Measurements from ENCODE around the gene LDAH.
A peak's percentile ranks its signal among the peaks of the same experiment; 100 is the strongest.

Gene LDAH

GRCh38 chr2:20755132-20755800, 67.6 kb downstream of the LDAH start:
- H3K27me3 Mint-ChIP-seq: no peaks in the 10 kb centered on the region
- H3K4me1 Mint-ChIP-seq (ENCODE audit: low read depth): peaks cover 16% of the 10 kb centered on the region
- no peak overlapping the region for H3K4me3 Mint-ChIP-seq
- no peak overlapping the region for H3K27ac Mint-ChIP-seq
- H3K36me3 Mint-ChIP-seq (ENCODE audit: low read depth): peaks cover 60% of the 10 kb centered on the region
- no peaks in the 10 kb centered on the region for H3K9me3 Mint-ChIP-seq

GRCh38 chr2:20752293-20752692, 70.6 kb downstream of the LDAH start:
- H3K4me1 Mint-ChIP-seq (ENCODE audit: low read depth): no peaks in the 10 kb centered on the region
- no peaks in the 10 kb centered on the region for H3K9me3 Mint-ChIP-seq
- H3K36me3 Mint-ChIP-seq (ENCODE audit: low read depth): peaks cover 53% of the 10 kb centered on the region
- H3K4me3 Mint-ChIP-seq: no peak overlapping the region
- no peaks in the 10 kb centered on the region for H3K27me3 Mint-ChIP-seq
- no peak overlapping the region for H3K27ac Mint-ChIP-seq

- peaks cover 56% of the 10 kb centered on the region for H3K36me3 Mint-ChIP-seq (ENCODE audit: low read depth)
- no peak overlapping the region for H3K4me3 Mint-ChIP-seq
- no peaks in the 10 kb centered on the region for H3K27me3 Mint-ChIP-seq
- no peak overlapping the region for H3K27ac Mint-ChIP-seq
- no peaks in the 10 kb centered on the region for H3K9me3 Mint-ChIP-seq
- no peaks in the 10 kb centered on the region for H3K4me1 Mint-ChIP-seq (ENCODE audit: low read depth)
Measured at GRCh38 chr2:20747317-20747716, 75.6 kb downstream of the LDAH start.

- Mint-ChIP-seq H3K36me3 (ENCODE audit: low read depth) (peaks cover 55% of the 10 kb centered on the region), H3K4me1 (ENCODE audit: low read depth) (no peaks in the 10 kb centered on the region), H3K27ac (no peak overlapping the region), H3K27me3 (no peaks in the 10 kb centered on the region), H3K9me3 (no peaks in the 10 kb centered on the region), H3K4me3 (no peak overlapping the region)
Measured at GRCh38 chr2:20745924-20746555, 76.9 kb downstream of the LDAH start.

DNA sequence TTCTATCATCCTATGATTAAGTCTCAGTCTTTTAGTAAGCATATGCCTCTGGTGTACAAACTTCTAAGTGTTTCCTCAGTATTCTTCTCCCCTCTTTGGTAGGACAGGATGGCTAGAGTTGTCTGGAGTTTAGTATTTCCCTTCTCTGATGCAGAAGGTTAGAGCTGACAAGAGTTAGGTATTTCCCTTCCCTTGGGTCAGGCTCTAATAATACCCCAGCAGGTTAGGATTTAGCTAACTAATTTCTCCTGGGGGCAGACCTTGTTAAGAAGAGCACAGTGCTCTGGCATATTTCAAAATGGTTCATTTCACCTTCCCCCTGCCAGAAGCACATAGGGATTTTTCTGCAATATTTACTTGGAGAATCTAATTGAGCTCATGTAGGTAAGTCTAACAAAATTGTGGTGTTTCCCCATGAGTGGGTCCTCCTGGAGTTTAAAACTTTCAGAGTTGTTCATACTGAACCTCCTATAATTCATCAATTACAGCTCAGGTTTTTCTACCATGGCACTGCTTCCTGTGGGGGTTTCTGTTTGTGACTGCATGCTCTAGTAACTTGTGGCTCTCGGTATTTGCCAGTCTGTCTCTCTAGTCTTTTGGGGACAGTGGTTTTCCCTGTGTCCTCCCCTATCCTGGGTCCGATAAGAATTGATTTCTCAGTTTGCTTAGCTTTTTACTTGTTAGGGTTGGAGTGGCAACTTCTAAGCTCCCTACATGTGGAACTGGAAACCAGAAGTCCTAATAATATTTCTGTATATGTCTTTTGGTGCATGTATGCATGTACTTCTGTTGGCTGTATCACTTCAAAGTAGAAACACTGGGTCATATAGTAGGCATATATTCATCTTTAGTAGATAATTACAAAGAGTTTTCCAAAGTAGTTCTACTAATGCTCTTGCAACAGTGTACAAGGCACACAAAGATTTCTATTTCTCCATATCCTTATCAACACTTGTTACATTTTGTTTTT, 78.2 kb downstream of the LDAH start:
- H3K36me3 Mint-ChIP-seq (ENCODE audit: low read depth): peaks cover 55% of the 10 kb centered on the region
- no peaks in the 10 kb centered on the region for H3K4me1 Mint-ChIP-seq (ENCODE audit: low read depth)
- no peaks in the 10 kb centered on the region for H3K9me3 Mint-ChIP-seq
- H3K4me3 Mint-ChIP-seq: no peak overlapping the region
- H3K27ac Mint-ChIP-seq: no peak overlapping the region
- H3K27me3 Mint-ChIP-seq: no peaks in the 10 kb centered on the region

DNA sequence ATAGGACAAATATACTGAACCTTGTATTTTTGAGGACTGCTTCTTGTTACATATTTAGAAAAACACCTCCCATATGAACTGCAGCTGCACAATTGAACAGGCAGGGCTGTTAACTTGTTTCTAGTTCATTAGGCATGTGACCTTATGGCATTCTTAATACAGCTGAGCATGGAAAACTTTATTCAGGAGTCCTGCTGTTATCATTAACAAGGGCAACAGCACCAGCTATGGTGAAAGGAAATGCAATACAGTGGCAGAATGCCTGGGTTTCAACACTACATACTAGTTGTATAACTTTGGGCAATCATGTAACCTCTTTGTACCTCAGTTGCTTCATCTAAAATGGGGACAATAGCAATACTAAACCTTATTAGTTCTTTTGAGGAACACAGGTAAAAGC, 84.1 kb downstream of the LDAH start:
- Mint-ChIP-seq H3K4me3 (no peak overlapping the region), H3K27ac (no peak overlapping the region), H3K36me3 (ENCODE audit: low read depth) (peaks cover 78% of the 10 kb centered on the region), H3K4me1 (ENCODE audit: low read depth) (peaks cover 8% of the 10 kb centered on the region), H3K9me3 (peaks cover 5% of the 10 kb centered on the region), H3K27me3 (no peaks in the 10 kb centered on the region)

DNA sequence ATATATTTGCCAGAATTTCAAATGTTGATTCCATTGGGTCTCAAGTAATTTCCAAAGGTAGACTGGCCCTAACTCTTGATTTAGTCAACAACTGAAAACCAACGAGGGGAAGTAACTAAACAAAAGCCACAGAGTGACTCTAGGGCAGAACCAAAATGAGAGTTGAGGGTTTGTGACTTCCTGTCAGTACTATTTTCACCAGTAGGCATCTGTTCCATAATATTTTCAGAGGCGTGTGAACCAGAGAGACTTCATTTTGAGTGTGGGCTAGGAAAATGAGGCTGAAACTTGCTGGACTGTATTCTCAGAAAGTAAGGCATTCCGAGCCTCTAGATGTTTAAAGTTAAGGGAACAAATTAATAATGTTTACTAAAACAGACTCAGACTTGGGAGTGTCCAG, 85.4 kb downstream of the LDAH start:
- no peak overlapping the region for H3K4me3 Mint-ChIP-seq

DNA sequence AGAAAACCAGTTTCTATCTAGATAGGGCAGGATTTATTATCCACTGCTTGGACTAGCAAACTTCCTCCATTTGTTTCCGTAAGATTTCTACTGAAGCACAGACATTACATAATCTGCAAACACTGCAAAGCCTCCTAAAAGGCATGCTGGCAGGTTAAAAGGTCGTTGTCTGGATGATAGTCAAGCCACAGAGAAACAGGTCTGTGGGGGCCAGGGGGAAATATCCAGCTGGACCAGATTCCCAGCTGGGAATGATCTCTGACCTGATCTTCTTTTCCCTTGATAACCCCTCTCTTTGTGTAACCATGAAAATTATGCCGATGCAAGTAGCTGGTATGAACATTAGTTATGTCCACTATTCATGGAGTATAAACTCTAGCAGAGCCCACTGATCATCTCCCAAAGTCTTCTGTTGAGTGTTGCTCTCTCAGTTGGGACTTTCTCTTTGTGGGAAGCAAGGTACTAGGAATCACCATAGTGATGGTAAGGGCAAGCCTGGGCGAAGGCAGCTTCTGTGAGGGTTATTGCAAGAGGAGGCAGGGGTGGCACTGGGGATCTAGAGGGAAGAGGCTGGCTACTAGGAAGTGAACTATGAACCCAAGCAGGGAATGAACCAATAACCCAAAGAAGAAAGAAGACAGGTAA, 94.7 kb downstream of the LDAH start:
- H3K4me3 Mint-ChIP-seq: no peak overlapping the region

More for the DNA sequence above, 85.4 kb downstream of the LDAH start:
- Mint-ChIP-seq H3K4me1 (ENCODE audit: low read depth) (peaks cover 8% of the 10 kb centered on the region), H3K27ac (no peak overlapping the region), H3K36me3 (ENCODE audit: low read depth) (peaks cover 73% of the 10 kb centered on the region), H3K9me3 (peaks cover 5% of the 10 kb centered on the region), H3K27me3 (no peaks in the 10 kb centered on the region)

GRCh38 chr2:20726913-20727312, 96.0 kb downstream of the LDAH start:
- no peak overlapping the region for H3K4me3 Mint-ChIP-seq
- H3K4me1 Mint-ChIP-seq (ENCODE audit: low read depth): peaks cover 4% of the 10 kb centered on the region
- no peak overlapping the region for H3K27ac Mint-ChIP-seq
- H3K9me3 Mint-ChIP-seq: no peaks in the 10 kb centered on the region
- no peaks in the 10 kb centered on the region for H3K27me3 Mint-ChIP-seq
- H3K36me3 Mint-ChIP-seq (ENCODE audit: low read depth): peaks cover 58% of the 10 kb centered on the region

More for the DNA sequence above, 94.7 kb downstream of the LDAH start:
- H3K36me3 Mint-ChIP-seq (ENCODE audit: low read depth): peaks cover 54% of the 10 kb centered on the region
- H3K4me1 Mint-ChIP-seq (ENCODE audit: low read depth): peaks cover 4% of the 10 kb centered on the region
- no peaks in the 10 kb centered on the region for H3K27me3 Mint-ChIP-seq
- H3K27ac Mint-ChIP-seq: no peak overlapping the region
- H3K9me3 Mint-ChIP-seq: no peaks in the 10 kb centered on the region

GRCh38 chr2:20725782-20726181, 97.1 kb downstream of the LDAH start:
- Mint-ChIP-seq H3K36me3 (ENCODE audit: low read depth) (peaks cover 61% of the 10 kb centered on the region), H3K4me1 (ENCODE audit: low read depth) (peaks cover 4% of the 10 kb centered on the region), H3K9me3 (no peaks in the 10 kb centered on the region), H3K4me3 (no peak overlapping the region), H3K27ac (no peak overlapping the region), H3K27me3 (no peaks in the 10 kb centered on the region)

DNA sequence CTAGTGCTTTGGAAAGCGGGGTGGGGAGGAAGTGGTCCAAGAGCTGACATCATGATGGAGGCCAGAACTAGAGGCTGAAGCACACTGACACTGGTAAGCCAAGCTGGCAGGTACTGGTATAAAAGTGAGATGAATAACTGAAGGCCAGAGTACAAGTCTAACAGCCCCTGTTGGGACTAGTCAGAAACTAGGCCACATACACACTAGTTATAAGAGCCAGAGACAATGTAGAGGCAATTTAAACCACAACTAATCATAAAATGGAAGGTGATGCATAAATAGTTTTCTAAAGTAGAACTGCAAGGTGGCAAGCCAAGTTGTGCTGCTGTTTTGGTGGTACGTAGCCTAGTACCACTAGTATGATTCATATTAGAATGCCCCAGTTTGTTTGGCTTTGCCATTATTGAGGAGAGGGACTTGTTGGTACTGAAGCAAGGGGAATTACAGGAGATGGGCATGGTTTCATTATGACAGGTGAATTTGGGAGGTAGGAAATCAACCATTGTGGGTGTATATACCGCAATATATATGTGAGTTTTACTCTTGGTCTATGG, 98.3 kb downstream of the LDAH start:
- Mint-ChIP-seq H3K36me3 (ENCODE audit: low read depth) (peaks cover 67% of the 10 kb centered on the region), H3K27me3 (no peaks in the 10 kb centered on the region), H3K27ac (peak overlapping the region; percentile 19), H3K9me3 (peaks cover 5% of the 10 kb centered on the region), H3K4me3 (no peak overlapping the region), H3K4me1 (ENCODE audit: low read depth) (peaks cover 4% of the 10 kb centered on the region)

DNA sequence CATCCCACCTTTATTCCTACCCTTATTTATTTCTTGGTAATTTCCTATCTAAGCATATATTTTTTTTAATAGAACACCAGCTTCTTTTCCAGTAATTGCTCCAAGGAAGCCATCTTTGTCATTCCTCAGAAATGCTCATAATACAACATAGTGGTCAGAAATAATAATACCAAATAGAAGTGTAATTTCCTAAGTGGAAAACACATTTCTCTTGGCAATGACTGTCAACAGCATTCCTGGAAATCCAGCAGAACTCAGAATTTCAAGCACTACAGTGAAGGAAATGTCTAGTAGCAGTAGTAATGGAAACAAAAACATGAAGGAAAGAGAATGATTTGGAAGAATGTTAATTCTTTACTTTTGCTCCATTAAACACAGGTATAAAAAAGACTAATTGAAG, 99.4 kb downstream of the LDAH start:
- H3K27me3 Mint-ChIP-seq: no peaks in the 10 kb centered on the region
- H3K4me1 Mint-ChIP-seq (ENCODE audit: low read depth): peaks cover 4% of the 10 kb centered on the region
- H3K36me3 Mint-ChIP-seq (ENCODE audit: low read depth): peaks cover 75% of the 10 kb centered on the region
- no peak overlapping the region for H3K4me3 Mint-ChIP-seq
- peaks cover 9% of the 10 kb centered on the region for H3K9me3 Mint-ChIP-seq
- H3K27ac Mint-ChIP-seq: no peak overlapping the region

DNA sequence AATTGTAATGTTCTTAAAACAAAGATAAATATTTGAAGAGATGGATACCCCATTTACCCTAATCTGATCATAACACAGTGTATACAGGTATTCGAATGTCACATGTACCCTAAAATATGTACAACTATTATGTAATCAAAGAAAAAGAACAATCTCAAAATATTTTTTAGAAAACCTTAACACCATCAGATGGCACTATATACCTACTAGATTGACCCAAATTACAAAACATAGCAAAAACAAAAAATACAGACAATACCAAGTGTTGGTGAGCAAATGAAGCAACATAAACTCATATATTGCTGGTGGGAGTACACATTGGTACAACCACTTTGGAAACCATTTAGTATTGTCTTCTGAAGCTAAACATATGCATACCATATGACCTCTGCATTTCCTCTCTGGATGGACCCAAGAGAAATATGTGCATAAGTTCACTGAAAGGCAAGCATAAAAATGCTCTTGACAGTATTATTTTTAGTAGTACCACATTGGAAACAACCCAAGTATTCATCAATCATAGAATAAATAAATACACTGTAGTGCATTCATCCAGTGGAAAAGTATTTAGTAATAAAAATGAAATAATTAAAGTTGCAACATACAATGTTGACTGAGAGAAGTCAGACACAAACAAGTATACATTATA, 100.2 kb downstream of the LDAH start:
- Mint-ChIP-seq H3K4me3 (no peak overlapping the region), H3K9me3 (peaks cover 15% of the 10 kb centered on the region), H3K4me1 (ENCODE audit: low read depth) (peaks cover 4% of the 10 kb centered on the region), H3K36me3 (ENCODE audit: low read depth) (peaks cover 83% of the 10 kb centered on the region), H3K27me3 (no peaks in the 10 kb centered on the region), H3K27ac (no peak overlapping the region)

DNA sequence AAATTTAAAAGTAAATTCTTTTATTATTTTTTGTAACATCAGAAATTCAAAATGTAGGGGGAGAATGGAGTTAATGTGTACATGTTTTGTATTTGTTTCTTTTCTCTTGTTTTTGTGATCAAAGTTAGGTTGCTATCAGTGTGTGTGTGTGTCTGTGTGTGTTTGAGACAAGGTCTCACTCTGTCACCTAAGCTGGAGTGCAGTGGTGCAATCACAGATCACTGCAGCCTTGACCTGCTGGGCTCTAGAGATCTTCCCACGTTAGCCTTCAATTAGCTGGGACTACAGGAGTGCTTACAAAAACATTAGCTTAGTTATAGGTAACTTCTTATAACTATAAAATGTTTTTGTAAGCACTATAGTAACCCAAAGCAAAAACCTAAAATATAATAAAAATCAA, 105.3 kb downstream of the LDAH start:
- H3K36me3 Mint-ChIP-seq (ENCODE audit: low read depth): peaks cover 86% of the 10 kb centered on the region

More for the DNA sequence above, 105.3 kb downstream of the LDAH start:
- Mint-ChIP-seq H3K4me1 (ENCODE audit: low read depth) (peaks cover 4% of the 10 kb centered on the region), H3K9me3 (peaks cover 25% of the 10 kb centered on the region), H3K27me3 (no peaks in the 10 kb centered on the region), H3K27ac (no peak overlapping the region), H3K4me3 (no peak overlapping the region)

All from stimulated activated naive CD8-positive, alpha-beta T cell treated with anti-CD3 and anti-CD28 coated beads, Interleukin-15, Interleukin-2, amounts not matched to agents 100 ng/mL and 50 ng/mL, for 24 hours (primary cell).